ENCODE results near the gene HDAC4. TPM values are rescaled to one million over a fixed set of nuclear protein-coding genes. Genes with fewer than 3 reads are reported as not detected.
A peak's percentile ranks its signal among the peaks of the same experiment; 100 is the strongest.

The HDAC4 gene
- total and polyA plus RNA-seq, 2 donors from 2014 or later: 2.2 to 56.8 TPM

DNA sequence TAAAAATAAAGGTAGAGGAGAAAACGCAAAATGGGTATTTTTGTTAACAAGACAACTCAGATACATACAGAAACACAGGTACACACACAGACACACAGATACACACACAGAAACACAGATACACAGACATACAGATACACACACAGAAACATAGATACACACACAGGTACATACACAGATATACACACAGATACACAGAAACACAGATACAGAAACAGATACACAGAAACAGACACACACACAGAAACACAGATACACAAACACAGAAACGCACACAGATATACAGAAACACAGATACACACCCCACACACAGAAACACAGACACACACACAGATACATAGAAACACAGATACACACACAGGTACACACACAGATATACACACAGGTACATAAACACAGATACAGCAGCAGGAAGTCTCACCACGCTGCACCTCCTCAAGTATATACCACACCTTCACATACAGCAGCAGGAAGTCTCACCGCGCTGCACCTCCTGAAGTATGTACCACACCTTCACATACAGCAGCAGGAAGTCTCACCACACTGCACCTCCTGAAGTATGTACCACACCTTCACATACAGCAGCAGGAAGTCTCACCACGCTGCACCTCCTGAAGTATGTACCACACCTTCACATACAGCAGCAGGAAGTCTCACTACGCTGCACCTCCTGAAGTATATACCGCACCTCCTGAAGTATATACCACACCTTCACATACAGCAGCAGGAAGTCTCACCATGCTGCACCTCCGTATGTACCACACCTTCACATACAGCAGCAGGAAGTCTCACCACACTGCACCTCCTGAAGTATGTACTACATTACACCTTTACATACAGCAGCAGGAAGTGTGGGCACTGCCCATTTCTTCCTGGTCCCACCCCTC is 250.5 kb downstream of the HDAC4 start:
- Histone ChIP-seq H3K27me3 (ENCODE audit: control insufficient read depth, insufficient read depth, low read length) (no peaks in the 10 kb centered on the region), H3K27ac (ENCODE audit: low read depth in 2 of 2, low read length in 2 of 2) (no peak overlapping the region), H3K4me3 (ENCODE audit: low read length in 3 of 3) (no peak overlapping the region), H3K9ac (ENCODE audit: low read length in 3 of 3) (no peak overlapping the region), H3K36me3 (ENCODE audit: control insufficient read depth in 2 of 3, insufficient read depth in 3 of 3, low read length in 3 of 3) (peaks cover 0 to 9% (median 3%) of the 10 kb centered on the region in 3 donors), H3K9me3 (ENCODE audit: control insufficient read depth in 2 of 3, insufficient read depth in 1 of 3, low read length in 3 of 3) (no peaks in the 10 kb centered on the region), H3K4me1 (ENCODE audit: control insufficient read depth in 2 of 3, insufficient read depth in 2 of 3, low read depth in 1 of 3, low read length in 3 of 3) (no peaks in the 10 kb centered on the region)
- TF ChIP-seq, protein P1, sequence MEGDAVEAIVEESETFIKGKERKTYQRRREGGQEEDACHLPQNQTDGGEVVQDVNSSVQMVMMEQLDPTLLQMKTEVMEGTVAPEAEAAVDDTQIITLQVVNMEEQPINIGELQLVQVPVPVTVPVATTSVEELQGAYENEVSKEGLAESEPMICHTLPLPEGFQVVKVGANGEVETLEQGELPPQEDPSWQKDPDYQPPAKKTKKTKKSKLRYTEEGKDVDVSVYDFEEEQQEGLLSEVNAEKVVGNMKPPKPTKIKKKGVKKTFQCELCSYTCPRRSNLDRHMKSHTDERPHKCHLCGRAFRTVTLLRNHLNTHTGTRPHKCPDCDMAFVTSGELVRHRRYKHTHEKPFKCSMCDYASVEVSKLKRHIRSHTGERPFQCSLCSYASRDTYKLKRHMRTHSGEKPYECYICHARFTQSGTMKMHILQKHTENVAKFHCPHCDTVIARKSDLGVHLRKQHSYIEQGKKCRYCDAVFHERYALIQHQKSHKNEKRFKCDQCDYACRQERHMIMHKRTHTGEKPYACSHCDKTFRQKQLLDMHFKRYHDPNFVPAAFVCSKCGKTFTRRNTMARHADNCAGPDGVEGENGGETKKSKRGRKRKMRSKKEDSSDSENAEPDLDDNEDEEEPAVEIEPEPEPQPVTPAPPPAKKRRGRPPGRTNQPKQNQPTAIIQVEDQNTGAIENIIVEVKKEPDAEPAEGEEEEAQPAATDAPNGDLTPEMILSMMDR (IDR thresholded peaks at IDR 0.05; ENCODE audit: borderline replicate concordance, extremely low read depth, insufficient read depth): no peak
- intact Hi-C loops (cut with DNase I): no loop called here
- peak in 1 of 5 donors; percentile 17 for DNase-seq
- no peak for FAIRE-seq

DNA sequence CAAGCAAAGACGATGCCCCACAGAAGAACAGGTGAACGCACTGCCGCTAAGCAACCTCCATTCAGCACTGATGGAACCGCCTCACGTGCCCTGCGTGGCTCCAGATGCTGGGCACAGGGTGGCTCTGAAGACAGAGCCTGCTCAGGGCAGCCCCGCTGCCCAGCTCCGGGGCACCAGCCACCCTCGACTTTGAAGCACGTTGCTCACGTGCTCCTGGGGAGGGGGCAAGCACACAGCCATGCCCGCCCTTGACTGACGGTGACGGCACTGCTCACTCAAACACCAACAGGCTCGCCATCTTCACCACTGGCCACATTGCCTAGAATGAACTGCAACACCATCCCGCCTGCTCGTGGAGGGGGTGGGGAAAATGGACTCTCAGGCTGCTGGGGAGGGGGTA is 251.3 kb downstream of the HDAC4 start:
- intact Hi-C loops (cut with DNase I): no loop called here
- Histone ChIP-seq H3K36me3 (ENCODE audit: control insufficient read depth in 2 of 3, insufficient read depth in 3 of 3, low read length in 3 of 3) (peaks cover 0 to 9% (median 0%) of the 10 kb centered on the region in 3 donors), H3K4me3 (ENCODE audit: low read length in 3 of 3) (no peak overlapping the region), H3K27ac (ENCODE audit: low read depth in 2 of 2, low read length in 2 of 2) (no peak overlapping the region), H3K9ac (ENCODE audit: low read length in 3 of 3) (no peak overlapping the region), H3K9me3 (ENCODE audit: control insufficient read depth in 2 of 3, insufficient read depth in 1 of 3, low read length in 3 of 3) (no peaks in the 10 kb centered on the region), H3K4me1 (ENCODE audit: control insufficient read depth in 2 of 3, insufficient read depth in 2 of 3, low read depth in 1 of 3, low read length in 3 of 3) (no peaks in the 10 kb centered on the region), H3K27me3 (ENCODE audit: control insufficient read depth, insufficient read depth, low read length) (no peaks in the 10 kb centered on the region)
- DNase-seq (peak in 1 of 5 donors; percentile 61), FAIRE-seq (no peak)
- TF ChIP-seq, protein P1 (IDR thresholded peaks at IDR 0.05; ENCODE audit: borderline replicate concordance, extremely low read depth, insufficient read depth): no peak

DNA sequence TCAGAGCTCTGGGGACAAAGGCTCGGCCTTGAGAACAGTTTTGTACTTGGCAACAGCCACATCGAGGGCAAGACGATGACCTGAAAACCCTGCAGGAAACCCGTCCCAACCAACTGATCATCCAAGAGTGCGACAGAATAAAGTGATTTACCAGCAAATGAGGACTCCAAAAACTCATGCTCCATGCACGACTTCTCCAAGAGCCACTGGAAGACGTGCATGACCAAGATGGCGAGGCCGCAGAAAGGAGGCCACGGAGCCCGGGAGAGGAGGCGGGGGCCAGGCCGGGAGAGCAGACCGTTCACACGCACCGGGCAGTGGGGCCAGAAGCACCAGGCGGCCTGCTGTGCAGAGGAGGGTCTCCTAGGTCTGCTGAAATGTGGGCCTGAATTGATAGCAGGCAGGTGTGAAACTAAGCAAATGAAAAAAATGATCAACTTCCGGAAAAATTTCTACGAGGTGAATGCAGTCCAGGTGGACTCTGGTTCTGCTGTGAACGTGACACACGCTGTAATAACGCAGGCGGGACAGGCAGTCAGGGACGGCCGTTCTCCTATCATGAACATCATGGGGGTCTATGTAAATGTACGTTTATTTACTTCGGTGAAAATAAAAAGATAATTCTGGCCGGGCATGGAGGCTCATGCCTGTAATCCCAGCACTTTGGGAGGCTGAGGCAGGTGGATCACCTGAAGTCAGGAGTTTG is 252.2 kb downstream of the HDAC4 start:
- intact Hi-C loops (cut with DNase I): no loop called here
- FAIRE-seq: no peak
- Histone ChIP-seq H3K4me1 (ENCODE audit: control insufficient read depth in 2 of 3, insufficient read depth in 2 of 3, low read depth in 1 of 3, low read length in 3 of 3) (no peaks in the 10 kb centered on the region), H3K9ac (ENCODE audit: low read length in 3 of 3) (no peak overlapping the region), H3K4me3 (ENCODE audit: low read length in 3 of 3) (no peak overlapping the region), H3K9me3 (ENCODE audit: control insufficient read depth in 2 of 3, insufficient read depth in 1 of 3, low read length in 3 of 3) (no peaks in the 10 kb centered on the region), H3K36me3 (ENCODE audit: control insufficient read depth in 2 of 3, insufficient read depth in 3 of 3, low read length in 3 of 3) (peaks cover 0 to 8% (median 0%) of the 10 kb centered on the region in 3 donors), H3K27me3 (ENCODE audit: control insufficient read depth, insufficient read depth, low read length) (no peaks in the 10 kb centered on the region), H3K27ac (ENCODE audit: low read depth in 2 of 2, low read length in 2 of 2) (no peak overlapping the region)
- DNase-seq: peak in 1 of 5 donors; percentile 61
- TF ChIP-seq, protein P1 (IDR thresholded peaks at IDR 0.05; ENCODE audit: borderline replicate concordance, extremely low read depth, insufficient read depth): no peak
